Fibroblast of villous mesenchyme (primary cell): ENCODE measurements around the gene ABCA13. TPM values are rescaled to one million over a fixed set of nuclear protein-coding genes. Genes with fewer than 3 reads are reported as not detected.
"Not testable (repeated sequence)": the region's sequence is repeated elsewhere in the genome, so short reads cannot be mapped to it uniquely, and the experiment has no call there.

Experiments used
- DNase-seq: peaks from one replicate; pipeline ENCODE4 v3.0.0-alpha.2; 2010; ENCODE audit warnings: low read depth
- H3K4me3 ChIP-seq: 2 replicates; pipeline ENCODE4 v1.5.1; 2011; ENCODE audit warnings: low read depth, mild to moderate bottlenecking, low read length
- CTCF ChIP-seq: IDR thresholded peaks from 2 replicates; pipeline ENCODE4 v1.5.1; 2012; ENCODE audit warnings: low read depth, mild to moderate bottlenecking, low read length; ENCODE audit not compliant: insufficient read depth
- total RNA-seq: library from RNA; depleted of rRNA; stranded (reverse); fragments of >200 nt; gene quantifications from 2 replicates; pipeline ENCODE4 v1.2.3, GENCODE V29; 2012

The ABCA13 gene
- total RNA-seq, 1 donor, result not detected

DNA sequence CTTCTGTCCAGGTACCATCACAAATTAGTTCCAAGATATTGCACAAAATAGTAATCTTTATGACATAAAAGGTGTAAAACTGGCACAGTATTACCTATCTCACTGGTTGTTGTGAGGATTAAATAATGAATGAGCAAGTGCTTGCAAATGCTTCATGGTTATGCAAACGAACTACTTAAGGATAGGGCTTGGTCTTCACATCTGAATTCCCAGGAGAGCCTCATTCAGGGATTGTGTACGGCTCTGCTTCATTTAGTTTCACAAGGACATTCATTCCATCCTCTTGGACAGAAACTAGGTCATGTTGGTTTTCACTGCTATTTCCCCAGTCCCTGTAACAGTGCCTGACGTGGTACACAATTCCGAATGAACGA lies 12.1 kb downstream of the ABCA13 start:
- peak; percentile 38 for DNase-seq
- no peak overlapping the region for H3K4me3 ChIP-seq
- no peak for TF ChIP-seq CTCF

- no peak overlapping the region for H3K4me3 ChIP-seq
- DNase-seq, result no peak
- no peak for TF ChIP-seq CTCF
These were observed 12.7 kb downstream of the ABCA13 start for GRCh38 chr7:48183965-48184364.

- TF ChIP-seq CTCF, result no peak
- no peak overlapping the region for H3K4me3 ChIP-seq
- no peak for DNase-seq
These were observed 17.7 kb downstream of the ABCA13 start for GRCh38 chr7:48188776-48189520.

- no peak for TF ChIP-seq CTCF
- DNase-seq, result no peak
- H3K4me3 ChIP-seq, result no peak overlapping the region
These were observed 21.7 kb downstream of the ABCA13 start for GRCh38 chr7:48192996-48193395.

- H3K4me3 ChIP-seq, result no peak overlapping the region
- DNase-seq, result no peak
- TF ChIP-seq CTCF, result no peak
These were observed 22.2 kb downstream of the ABCA13 start for GRCh38 chr7:48193421-48193820.

- DNase-seq, result not testable (repeated sequence)
These were observed 29.8 kb downstream of the ABCA13 start for GRCh38 chr7:48200946-48201589.

GRCh38 chr7:48202916-48203315 lies 31.7 kb downstream of the ABCA13 start:
- not testable (repeated sequence) for H3K4me3 ChIP-seq, DNase-seq

More at GRCh38 chr7:48200946-48201589, 29.8 kb downstream of the ABCA13 start:
- H3K4me3 ChIP-seq, result not testable (repeated sequence)
